K562 (cell line): Measurements from ENCODE around the gene CD47. TPM values are rescaled to one million over a fixed set of nuclear protein-coding genes. Genes with fewer than 3 reads are reported as not detected.

ENCODE experiments used
- BRCA1 ChIP-seq, 2 experiments: fragments of 450-650 bp in 1 of 2; sonication (generic) in 1 of 2; formaldehyde crosslinking in 1 of 2; IDR thresholded peaks; 2 replicates each; pipeline versions ENCODE4 v1.5.0 to v1.6.1; 2017 to 2020; ENCODE audit warnings: mild to moderate bottlenecking in 1 of 2, missing genetic modification reagents in 1 of 2
- CGGBP1 ChIP-seq: fragments of 250-450 bp; sonication (Bioruptor Pico); IDR thresholded peaks from 2 replicates; pipeline ENCODE4 v1.9.0; 2021; ENCODE audit warnings: mild to moderate bottlenecking
- ELK3 ChIP-seq: fragments of 450-650 bp; formaldehyde crosslinking; IDR thresholded peaks from 2 replicates; pipeline ENCODE4 v1.4.0; 2020; ENCODE audit warnings: mild to moderate bottlenecking
- FOXO4 ChIP-seq: fragments of 450-650 bp; formaldehyde crosslinking; IDR thresholded peaks from 2 replicates; pipeline ENCODE4 v1.4.0; 2020; ENCODE audit warnings: mild to moderate bottlenecking, moderate library complexity
- FOXP1 ChIP-seq: sonication (generic); formaldehyde crosslinking; IDR thresholded peaks from 2 replicates; pipeline ENCODE4 v1.8.0; 2022; ENCODE audit warnings: mild to moderate bottlenecking, missing genetic modification reagents
- LEF1 ChIP-seq: fragments of 450-650 bp; IDR thresholded peaks from 2 replicates; pipeline ENCODE4 v1.6.1; 2016; ENCODE audit warnings: mild to moderate bottlenecking
- MAZ ChIP-seq, 2 experiments: fragments of 450-650 bp in 1 of 2; sonication (generic) in 1 of 2; formaldehyde crosslinking; IDR thresholded peaks in 1 of 2; conservative IDR thresholded peaks in 1 of 2; 2 replicates each; pipeline versions ENCODE4 v1.4.0 to v1.5.0; 2020; ENCODE audit warnings: mild to moderate bottlenecking in 1 of 2, missing genetic modification reagents in 1 of 2
- MCM7 ChIP-seq, 2 experiments: fragments of 450-650 bp; IDR thresholded peaks; 2 replicates each; pipeline ENCODE4 v1.6.1; 2016 to 2018
- NBN ChIP-seq: fragments of 450-650 bp; IDR thresholded peaks from 2 replicates; pipeline ENCODE4 v1.6.1; 2016; ENCODE audit warnings: low read depth, mild to moderate bottlenecking
- NEUROD1 ChIP-seq: fragments of 150-350 bp; IDR thresholded peaks from 2 replicates; pipeline ENCODE4 v1.6.1; 2014; ENCODE audit warnings: borderline replicate concordance, low read length, low read depth; ENCODE audit not compliant: partially characterized antibody
- NFE2 ChIP-seq: IDR thresholded peaks from 2 replicates; pipeline ENCODE4 v1.6.1; 2014; ENCODE audit warnings: antibody characterized with exemption, low read depth
- NFIC ChIP-seq: fragments of 450-650 bp; IDR thresholded peaks from 2 replicates; pipeline ENCODE4 v1.6.1; 2017; ENCODE audit warnings: mild to moderate bottlenecking, inconsistent platforms
- PKNOX1 ChIP-seq: fragments of 450-650 bp; IDR thresholded peaks from 2 replicates; pipeline ENCODE4 v1.6.1; 2016
- SETDB1 ChIP-seq: IDR thresholded peaks from one replicate; pipeline ENCODE4 v1.6.1; 2012; ENCODE audit warnings: low read length, control low read depth, inconsistent platforms
- SMARCE1 ChIP-seq: fragments of 450-650 bp; IDR thresholded peaks from 2 replicates; pipeline ENCODE4 v1.7.1; 2016; ENCODE audit warnings: mild to moderate bottlenecking
- SNAPC5 ChIP-seq: fragments of 250-450 bp; sonication (Bioruptor Pico); IDR thresholded peaks from 2 replicates; pipeline ENCODE4 v1.8.0; 2021; ENCODE audit warnings: moderate library complexity, mild to moderate bottlenecking, inconsistent platforms
- SRSF3 ChIP-seq: fragments of 200-400 bp; formaldehyde crosslinking; IDR thresholded peaks from 2 replicates; pipeline ENCODE4 v1.6.1; 2016; ENCODE audit warnings: mild to moderate bottlenecking, low read length, moderate library complexity; ENCODE audit not compliant: insufficient read depth
- TBL1XR1 ChIP-seq, 2 experiments: IDR thresholded peaks; 2 replicates each; pipeline ENCODE4 v1.6.1; 2012; ENCODE audit warnings: improper control_type of control experiment in 2 of 2, low read length in 2 of 2, mild to moderate bottlenecking in 1 of 2
- TOE1 ChIP-seq, 2 experiments: fragments of 450-650 bp in 1 of 2; sonication (generic) in 1 of 2; formaldehyde crosslinking in 1 of 2; IDR thresholded peaks; 2 replicates each; pipeline versions ENCODE4 v1.7.1 to v1.8.0; 2016 to 2022; ENCODE audit warnings: borderline replicate concordance in 2 of 2, mild to moderate bottlenecking in 2 of 2, antibody characterized with exemption in 1 of 2, inconsistent platforms in 1 of 2, low read depth in 1 of 2, missing genetic modification reagents in 1 of 2, moderate library complexity in 1 of 2
- XRCC4 ChIP-seq: IDR thresholded peaks from one replicate; pipeline ENCODE4 v1.6.1; 2011; ENCODE audit not compliant: insufficient read depth, insufficient read length; ENCODE audit errors: extremely low read depth
- ZFP1 ChIP-seq: fragments of 450-650 bp; formaldehyde crosslinking; IDR thresholded peaks from 2 replicates; pipeline ENCODE4 v1.4.0; 2020; ENCODE audit warnings: mild to moderate bottlenecking, mixed read lengths
- ZNF436 ChIP-seq: fragments of 250-450, 450-650 bp; sonication (Bioruptor Pico); formaldehyde crosslinking; IDR thresholded peaks from 2 replicates; pipeline ENCODE4 v1.7.0; 2020; ENCODE audit warnings: mild to moderate bottlenecking
- ZNF445 ChIP-seq: fragments of 250-450 bp; sonication (Bioruptor Pico); IDR thresholded peaks from 2 replicates; pipeline ENCODE4 v1.4.0; 2020; ENCODE audit warnings: low read depth, mild to moderate bottlenecking, moderate library complexity
- ZNF561 ChIP-seq: fragments of 450-650 bp; formaldehyde crosslinking; conservative IDR thresholded peaks from 2 replicates; pipeline ENCODE4 v1.4.0; 2020; ENCODE audit warnings: mild to moderate bottlenecking, moderate library complexity
- ZNF589 ChIP-seq: fragments of 200-800 bp; sonication (Bioruptor generic); IDR thresholded peaks from 2 replicates; pipeline ENCODE4 v1.6.1; 2016; ENCODE audit warnings: low read depth, missing genetic modification characterization, missing compliant biosample characterization
- polyA plus RNA-seq, 8 experiments: library from polyadenylated mRNA; depleted of rRNA in 4 of 8; stranded (reverse) in 5 of 8; unstranded in 3 of 8; fragments of >200 nt; fragmentation: Nextera tagmentation in 2 of 8; fragmentation: Illumina TruSeq in 1 of 8; extraction: Ambion mirVana in 2 of 8; extraction: Trizol in 1 of 8; gene quantifications; 2 replicates each; pipeline versions ENCODE4 v1.2.1 to v1.2.3, GENCODE V29; 2011 to 2014; ENCODE audit warnings: inconsistent platforms in 1 of 8, missing spikeins in 1 of 8
- total RNA-seq, 7 experiments: library from RNA; depleted of rRNA in 6 of 7; stranded (reverse); fragments of >200 nt in 6 of 7; fragmentation: Illumina TruSeq in 2 of 7; extraction: Trizol in 2 of 7; gene quantifications; 2 replicates each; pipeline versions ENCODE4 v1.2.1 to v1.2.3, GENCODE V29; 2011 to 2021; ENCODE audit warnings: low replicate concordance in 1 of 7

Gene CD47
- total and polyA plus RNA-seq, 9 of the 15 experiments (the other 6 are each of a cell fraction or from before 2014, with no cell fraction given): 10.2 to 62.6 (median 36.3) TPM

GRCh38 chr3:108006077-108006771 lies 84.6 kb downstream of the CD47 start (continued):
- no peak for TF ChIP-seq TOE1 (IDR thresholded peaks at IDR 0.05; ENCODE audit: borderline replicate concordance)
- no peak for TF ChIP-seq TOE1 (CRISPR knock-in tag; IDR thresholded peaks at IDR 0.05; ENCODE audit: borderline replicate concordance, low read depth)
- TF ChIP-seq ELK3 (CRISPR knock-in tag): no peak
- peak; percentile 47 for TF ChIP-seq PKNOX1
- TF ChIP-seq FOXO4 (CRISPR knock-in tag): no peak
- no peak for TF ChIP-seq ZNF436 (CRISPR knock-in tag)
- no peak for TF ChIP-seq CGGBP1 (CRISPR knock-in tag)
- TF ChIP-seq LEF1: peak; percentile 53; the same call in 1 of the 2 replicates
- no peak for TF ChIP-seq MCM7 (IDR thresholded peaks at IDR 0.05)
- TF ChIP-seq TBL1XR1 (IDR thresholded peaks at IDR 0.05; ENCODE audit: low read length in 2 of 2): no peak
- no peak for TF ChIP-seq ZNF561
- no peak for TF ChIP-seq SETDB1
- TF ChIP-seq BRCA1 (IDR thresholded peaks at IDR 0.05): no peak
- no peak for TF ChIP-seq BRCA1 (CRISPR knock-in tag; IDR thresholded peaks at IDR 0.05)
- TF ChIP-seq NBN: no peak; the same call in 1 of the 2 replicates
- no peak for TF ChIP-seq ZFP1 (CRISPR knock-in tag)
- no peak for TF ChIP-seq FOXP1 (CRISPR knock-in tag)
- no peak for TF ChIP-seq NFE2
- no peak for TF ChIP-seq XRCC4
- no peak for TF ChIP-seq SNAPC5
- peak; percentile 17; the same call in 1 of the 2 replicates for TF ChIP-seq SMARCE1
- peak; percentile 45; the same call in 1 of the 2 replicates for TF ChIP-seq NFIC
- no peak for TF ChIP-seq ZNF445 (CRISPR knock-in tag)
- TF ChIP-seq SRSF3: no peak
- TF ChIP-seq NEUROD1: no peak
- 0 out of 4 replicates have a peak, but pooled peaks of 1 of the 2 experiments have one; percentile 16 for TF ChIP-seq MAZ (CRISPR knock-in tag; conservative IDR thresholded peaks at IDR 0.05 in 1 of 2, IDR thresholded peaks at IDR 0.05 in 1 of 2)
- TF ChIP-seq ZNF589 (CRISPR knock-in tag): no peak
